GM18511 (cell line): ENCODE measurements around the gene CAMSAP3.

Experiments used
- ATAC-seq: cut with Tn5 transposase; IDR thresholded peaks from one replicate; pipeline ENCODE4 v1.9.1; 2021; ENCODE audit warnings: mild to moderate bottlenecking, moderate library complexity; ENCODE audit not compliant: unreplicated experiment

CAMSAP3 gene, protein sequence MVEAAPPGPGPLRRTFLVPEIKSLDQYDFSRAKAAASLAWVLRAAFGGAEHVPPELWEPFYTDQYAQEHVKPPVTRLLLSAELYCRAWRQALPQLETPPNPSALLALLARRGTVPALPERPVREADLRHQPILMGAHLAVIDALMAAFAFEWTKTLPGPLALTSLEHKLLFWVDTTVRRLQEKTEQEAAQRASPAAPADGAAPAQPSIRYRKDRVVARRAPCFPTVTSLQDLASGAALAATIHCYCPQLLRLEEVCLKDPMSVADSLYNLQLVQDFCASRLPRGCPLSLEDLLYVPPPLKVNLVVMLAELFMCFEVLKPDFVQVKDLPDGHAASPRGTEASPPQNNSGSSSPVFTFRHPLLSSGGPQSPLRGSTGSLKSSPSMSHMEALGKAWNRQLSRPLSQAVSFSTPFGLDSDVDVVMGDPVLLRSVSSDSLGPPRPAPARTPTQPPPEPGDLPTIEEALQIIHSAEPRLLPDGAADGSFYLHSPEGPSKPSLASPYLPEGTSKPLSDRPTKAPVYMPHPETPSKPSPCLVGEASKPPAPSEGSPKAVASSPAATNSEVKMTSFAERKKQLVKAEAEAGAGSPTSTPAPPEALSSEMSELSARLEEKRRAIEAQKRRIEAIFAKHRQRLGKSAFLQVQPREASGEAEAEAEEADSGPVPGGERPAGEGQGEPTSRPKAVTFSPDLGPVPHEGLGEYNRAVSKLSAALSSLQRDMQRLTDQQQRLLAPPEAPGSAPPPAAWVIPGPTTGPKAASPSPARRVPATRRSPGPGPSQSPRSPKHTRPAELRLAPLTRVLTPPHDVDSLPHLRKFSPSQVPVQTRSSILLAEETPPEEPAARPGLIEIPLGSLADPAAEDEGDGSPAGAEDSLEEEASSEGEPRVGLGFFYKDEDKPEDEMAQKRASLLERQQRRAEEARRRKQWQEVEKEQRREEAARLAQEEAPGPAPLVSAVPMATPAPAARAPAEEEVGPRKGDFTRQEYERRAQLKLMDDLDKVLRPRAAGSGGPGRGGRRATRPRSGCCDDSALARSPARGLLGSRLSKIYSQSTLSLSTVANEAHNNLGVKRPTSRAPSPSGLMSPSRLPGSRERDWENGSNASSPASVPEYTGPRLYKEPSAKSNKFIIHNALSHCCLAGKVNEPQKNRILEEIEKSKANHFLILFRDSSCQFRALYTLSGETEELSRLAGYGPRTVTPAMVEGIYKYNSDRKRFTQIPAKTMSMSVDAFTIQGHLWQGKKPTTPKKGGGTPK

DNA sequence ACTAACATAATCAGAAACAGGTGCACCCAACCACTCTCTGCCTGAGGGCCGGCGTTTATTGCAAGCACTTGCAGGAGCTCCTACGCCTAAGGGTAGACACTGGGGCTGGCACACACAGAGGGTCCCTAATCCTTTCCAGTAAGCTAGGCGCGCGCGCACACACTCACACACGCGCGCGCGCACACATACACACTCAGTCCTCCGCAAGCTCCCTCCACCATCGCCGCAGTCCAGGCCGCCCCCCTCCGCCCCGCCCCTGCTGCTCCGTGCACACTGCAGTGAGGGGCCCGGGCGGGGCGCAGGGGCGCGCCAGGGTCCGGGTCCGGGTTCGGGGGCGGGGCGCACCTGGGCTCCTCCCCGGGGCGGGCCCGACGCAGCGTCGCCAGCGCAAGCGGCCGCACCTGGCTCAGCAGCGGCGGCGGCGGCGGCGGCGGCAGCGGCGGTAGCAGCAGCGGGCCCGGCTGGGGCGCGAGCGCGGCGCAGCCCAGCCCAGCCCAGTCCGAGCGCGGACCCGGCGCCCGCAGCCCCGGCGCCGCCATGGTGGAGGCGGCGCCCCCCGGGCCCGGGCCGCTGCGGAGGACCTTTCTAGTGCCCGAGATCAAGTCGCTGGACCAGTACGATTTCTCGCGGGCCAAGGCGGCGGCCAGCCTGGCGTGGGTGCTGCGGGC is at the start of gene CAMSAP3:
TSS of gene CAMSAP3 (plus strand) at position 398 of the 668 bp plus-strand sequence. CDS start at position 538, 140 bp downstream.
- ATAC-seq, result no peak

DNA sequence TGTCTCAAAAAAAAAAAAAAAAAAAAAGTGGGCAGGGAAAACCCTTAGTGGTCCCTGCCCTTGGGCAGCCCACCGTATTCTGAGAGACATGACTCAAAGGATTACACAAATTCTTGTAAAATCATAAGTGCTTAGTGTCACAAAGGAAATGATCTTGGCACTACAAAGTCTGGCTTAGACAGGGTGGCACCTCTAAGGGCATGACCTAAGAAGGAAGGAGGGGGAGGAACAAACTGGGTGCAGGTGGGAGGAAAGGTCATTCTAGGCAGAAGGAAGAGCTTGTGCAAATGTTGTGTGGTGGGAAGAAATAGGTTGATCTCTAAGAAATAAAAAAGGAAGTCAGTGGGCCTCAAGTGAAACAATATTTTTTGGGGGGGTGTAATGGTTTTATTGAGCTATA is 49.8 kb upstream of the CAMSAP3 start:
- ATAC-seq, result no peak

DNA sequence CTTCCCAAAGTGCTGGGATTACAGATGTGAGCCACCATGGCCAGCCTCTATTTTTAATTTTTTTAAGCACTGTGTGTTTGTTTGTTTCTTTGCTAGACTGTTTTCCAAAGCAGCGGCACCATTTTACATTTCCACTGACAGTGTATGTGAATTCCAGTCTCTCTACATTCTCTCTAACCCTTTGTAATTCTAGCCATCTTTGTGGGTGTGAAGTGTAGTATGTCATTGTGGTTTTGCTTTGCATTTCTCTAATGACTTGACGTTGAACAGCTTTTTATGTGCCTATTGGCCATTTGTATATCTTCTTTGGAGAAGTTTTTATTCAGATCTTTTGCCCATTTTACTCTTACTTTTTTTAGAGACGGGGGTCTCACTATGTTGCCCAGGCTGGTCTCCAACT is 48.5 kb upstream of the CAMSAP3 start:
- ATAC-seq, result no peak

DNA sequence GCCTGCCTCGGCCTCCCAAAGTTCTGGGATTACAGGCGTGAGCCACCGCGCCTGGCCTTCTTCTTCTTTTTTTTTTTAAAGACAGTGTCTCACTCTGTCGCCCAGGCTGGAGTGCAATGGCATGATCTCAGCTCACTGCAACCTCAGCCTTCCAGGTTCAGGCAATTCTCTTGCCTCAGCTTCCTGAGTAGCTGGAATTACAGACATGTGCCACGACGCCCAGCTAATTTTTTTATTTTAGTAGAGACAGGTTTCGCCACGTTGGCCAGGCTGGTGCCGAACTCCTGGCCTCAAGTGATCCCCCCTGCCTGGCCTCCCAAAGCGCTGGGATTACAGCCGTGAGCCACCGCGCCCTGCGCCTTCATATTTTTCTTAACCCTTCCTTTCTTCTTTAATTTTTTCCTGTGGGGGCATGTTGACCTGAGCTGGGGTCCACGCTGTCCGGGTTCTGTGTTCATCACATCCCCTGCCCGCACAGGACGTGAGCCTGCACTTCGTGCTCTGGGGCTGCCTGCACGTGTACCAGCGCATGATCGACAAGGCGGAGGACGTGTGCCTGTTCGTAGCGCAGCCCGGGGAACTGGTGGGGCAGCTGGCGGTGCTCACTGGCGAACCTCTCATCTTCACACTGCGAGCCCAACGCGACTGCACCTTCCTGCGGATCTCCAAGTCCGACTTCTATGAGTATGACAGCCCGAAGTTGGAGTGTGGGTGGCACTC is 46.1 kb upstream of the CAMSAP3 start:
- ATAC-seq, result no peak

DNA sequence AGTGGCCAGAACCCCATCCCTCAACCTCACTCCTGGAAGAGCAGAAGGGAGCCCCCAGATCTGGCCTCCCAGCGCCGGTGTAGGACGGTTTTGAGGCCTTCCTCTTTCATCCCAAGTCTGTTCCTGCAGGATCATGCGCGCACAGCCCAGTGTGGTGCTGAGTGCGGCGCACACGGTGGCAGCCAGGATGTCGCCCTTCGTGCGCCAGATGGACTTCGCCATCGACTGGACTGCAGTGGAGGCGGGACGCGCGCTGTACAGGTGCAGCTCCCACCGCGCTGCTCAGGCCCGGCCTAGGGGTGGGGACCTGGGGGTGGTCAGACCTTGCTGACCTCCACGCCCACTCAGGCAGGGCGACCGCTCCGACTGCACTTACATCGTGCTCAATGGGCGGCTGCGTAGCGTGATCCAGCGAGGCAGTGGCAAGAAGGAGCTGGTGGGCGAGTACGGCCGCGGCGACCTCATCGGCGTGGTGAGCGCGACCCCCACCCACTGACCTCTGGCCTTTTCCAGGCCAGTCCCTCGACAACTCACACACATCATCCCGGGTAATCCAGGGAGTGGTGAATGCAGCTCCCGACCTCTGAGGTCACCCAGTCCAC is 45.4 kb upstream of the CAMSAP3 start:
- ATAC-seq, result no peak

DNA sequence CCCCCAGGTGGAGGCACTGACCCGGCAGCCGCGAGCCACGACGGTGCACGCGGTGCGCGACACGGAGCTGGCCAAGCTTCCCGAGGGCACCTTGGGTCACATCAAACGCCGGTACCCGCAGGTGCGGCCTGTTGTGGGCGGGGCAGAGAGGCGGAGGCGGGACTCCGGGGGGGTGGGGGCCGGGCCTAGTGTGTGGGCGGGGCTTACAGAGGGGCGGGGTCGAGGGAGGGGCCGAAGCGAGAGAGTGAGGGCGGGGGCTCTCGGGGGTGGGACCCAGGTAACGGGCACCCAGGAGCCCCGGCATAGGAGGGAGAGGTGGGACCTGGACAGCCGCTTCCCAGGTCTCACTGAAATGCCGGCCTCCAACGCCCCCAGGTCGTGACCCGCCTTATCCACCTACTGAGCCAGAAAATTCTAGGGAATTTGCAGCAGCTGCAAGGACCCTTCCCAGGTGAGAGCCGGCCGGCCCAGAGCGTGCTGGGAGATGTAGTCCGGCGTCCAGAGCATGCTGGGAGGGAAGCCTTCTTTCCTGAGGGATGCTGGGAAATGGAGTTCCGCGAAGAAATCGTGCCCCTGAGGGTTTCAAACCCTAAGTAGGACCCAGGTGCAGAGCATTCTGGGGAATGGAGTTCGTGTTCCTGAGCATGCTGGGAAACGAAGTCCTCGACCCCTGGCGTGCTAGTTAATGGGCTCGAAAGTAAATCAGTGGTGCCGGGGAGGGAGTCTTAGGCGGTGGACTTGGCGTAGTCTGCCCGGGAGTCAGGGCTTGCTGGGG is 44.5 kb upstream of the CAMSAP3 start:
- ATAC-seq, result no peak

DNA sequence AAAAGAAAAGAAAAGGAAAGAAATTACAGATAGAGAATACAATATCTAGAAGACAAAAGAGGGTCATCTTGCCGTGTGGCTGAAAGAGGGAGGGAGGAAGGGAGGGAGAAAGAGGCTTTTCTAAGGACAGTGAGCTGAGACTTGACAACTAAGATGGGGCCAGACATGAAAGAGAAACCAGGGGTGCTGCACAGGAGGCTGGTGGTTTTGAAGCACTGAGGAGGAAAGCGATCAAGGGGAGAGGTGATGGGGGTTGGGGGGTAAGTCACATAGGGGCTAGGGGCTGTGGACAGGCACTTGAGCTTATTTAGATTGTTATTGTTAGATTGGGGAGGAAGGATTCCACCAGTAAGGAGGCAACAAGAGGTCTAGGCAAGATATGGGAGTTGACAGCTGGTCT is 42.9 kb upstream of the CAMSAP3 start:
- no peak for ATAC-seq

DNA sequence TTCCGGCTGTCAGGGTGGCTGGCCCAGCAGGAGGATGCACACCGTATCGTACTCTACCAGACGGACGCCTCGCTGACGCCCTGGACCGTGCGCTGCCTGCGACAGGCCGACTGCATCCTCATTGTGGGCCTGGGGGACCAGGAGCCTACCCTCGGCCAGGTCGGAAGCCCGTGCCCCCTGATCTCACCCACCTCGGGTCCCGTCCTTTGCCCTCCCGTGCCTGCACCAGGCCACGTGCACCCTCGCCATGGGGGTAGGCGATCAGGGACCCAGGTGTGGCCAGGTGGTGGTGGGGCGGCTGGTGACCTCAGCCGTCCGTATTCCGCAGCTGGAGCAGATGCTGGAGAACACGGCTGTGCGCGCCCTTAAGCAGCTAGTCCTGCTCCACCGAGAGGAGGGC is 41.1 kb upstream of the CAMSAP3 start:
- ATAC-seq, result no peak

DNA sequence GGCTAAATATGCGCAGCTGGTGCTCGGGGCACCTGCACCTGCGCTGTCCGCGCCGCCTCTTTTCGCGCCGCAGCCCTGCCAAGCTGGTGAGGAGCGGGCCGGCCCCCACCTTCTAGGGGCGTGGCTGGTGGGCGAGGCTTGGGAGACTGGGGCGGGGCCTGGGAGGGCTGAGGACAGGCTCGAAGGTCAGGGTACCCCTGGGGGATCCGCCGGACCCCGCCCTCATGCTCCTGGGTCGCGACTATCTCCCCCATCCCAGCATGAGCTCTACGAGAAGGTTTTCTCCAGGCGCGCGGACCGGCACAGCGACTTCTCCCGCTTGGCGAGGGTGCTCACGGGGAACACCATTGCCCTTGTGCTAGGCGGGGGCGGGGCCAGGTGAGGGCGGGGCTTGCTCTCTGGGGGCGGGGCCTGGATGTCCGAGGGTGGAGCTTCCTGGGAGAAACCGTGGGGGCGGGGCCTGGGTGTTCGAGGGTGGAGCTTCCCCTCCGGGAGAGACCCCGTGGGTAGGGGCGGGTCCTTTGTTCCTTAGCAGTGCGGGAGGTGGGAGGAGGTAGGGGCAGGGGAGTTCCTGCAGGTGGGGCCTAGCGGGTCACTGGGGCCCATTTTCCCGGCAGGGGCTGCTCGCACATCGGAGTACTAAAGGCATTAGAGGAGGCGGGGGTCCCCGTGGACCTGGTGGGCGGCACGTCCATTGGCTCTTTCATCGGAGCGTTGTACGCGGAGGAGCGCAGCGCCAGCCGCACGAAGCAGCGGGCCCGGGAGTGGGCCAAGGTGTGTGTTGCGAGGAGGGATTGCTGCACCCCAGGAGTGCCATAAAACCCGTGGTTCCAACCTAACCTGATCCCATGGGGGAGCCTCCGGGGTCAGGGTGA is 40.4 kb upstream of the CAMSAP3 start:
- no peak for ATAC-seq

DNA sequence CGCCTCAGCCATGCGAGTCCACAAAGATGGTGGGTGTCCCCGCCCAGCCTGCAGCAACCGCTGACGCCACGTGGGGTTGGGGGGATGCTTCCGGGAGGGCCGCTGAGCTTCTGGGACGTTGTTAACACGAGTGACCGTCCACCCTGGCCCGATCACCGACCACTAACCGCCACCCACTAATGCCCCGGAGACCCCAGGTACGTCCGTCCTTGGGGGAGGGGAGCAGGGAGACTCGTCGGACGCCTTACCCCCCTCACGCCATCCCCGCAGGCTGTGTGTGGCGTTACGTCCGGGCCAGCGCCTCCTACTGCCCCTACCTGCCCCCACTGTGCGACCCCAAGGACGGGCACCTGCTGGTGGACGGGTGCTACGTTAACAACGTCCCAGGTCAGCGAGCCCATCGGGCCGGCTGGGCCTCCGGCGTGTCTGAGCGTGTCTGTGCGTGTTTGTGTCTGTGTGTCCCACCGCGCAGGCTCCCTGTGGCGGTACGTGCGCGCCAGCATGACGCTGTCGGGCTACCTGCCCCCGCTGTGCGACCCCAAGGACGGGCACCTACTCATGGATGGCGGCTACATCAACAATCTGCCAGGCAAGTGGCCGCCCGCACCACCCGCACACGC is 38.9 kb upstream of the CAMSAP3 start:
- ATAC-seq, result no peak

DNA sequence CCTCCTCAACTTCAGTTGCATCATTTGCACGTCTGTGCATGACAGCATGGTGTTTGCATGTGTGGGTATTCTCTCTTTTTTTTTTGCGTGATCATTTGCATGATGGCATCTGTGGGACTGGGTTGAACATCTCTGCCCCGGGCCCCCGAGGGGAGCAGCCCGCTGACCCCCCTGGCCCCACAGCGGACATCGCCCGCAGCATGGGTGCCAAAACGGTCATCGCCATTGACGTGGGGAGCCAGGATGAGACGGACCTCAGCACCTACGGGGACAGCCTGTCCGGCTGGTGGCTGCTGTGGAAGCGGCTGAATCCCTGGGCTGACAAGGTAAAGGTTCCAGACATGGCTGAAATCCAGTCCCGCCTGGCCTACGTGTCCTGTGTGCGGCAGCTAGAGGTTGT is 37.0 kb upstream of the CAMSAP3 start:
- no peak for ATAC-seq

DNA sequence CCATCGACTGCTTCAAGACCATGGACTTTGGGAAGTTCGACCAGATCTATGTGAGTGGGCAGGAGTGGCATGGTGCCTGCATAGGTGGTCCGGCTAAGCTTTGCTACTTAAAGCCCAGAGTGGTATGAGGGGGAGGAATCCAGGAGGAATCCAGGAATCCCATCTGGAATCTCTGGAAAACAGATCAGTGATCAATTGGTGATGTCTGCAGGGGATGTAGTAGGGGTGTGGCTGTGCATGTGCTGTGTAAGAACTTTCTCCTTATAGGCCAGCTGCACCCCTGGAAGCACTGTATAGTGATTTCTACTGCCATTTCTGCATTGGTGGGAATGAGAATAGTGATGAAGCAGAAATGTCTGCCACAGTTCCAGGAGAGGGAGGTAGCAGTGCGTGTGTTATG is 36.6 kb upstream of the CAMSAP3 start:
- no peak for ATAC-seq

DNA sequence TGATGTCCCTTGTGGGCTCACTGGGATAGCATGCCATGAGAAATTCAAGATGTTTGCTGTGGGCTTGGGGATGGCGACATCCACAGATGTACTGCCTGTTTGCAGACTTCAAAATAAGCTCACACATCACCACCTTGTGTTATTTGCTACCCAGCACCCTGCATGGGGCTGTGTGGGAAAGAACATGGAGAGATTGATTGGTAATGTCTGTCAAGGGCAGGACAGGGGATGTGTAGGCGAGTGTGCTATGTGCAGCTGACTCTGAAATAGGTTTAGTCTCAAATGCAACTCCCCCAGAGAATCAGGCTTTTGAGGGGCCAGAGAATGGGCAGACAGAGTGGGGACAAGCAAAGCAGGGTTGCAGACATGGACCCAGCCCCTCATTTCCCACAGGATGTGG is 35.4 kb upstream of the CAMSAP3 start:
- ATAC-seq, result no peak

DNA sequence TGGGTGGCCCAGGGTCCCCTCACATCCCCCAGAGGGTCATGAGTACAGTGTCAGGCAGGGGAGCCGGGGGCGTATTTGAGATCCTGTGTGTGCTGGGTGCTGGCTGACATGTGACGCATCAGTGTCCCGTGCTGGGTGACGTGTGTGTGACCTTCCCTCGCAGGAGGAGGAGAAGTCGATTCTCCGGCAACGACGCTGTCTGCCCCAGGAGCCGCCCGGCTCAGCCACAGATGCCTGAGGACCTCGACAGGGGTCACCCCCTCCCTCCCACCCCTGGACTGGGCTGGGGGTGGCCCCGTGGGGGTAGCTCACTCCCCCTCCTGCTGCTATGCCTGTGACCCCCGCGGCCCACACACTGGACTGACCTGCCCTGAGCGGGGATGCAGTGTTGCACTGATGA is 34.3 kb upstream of the CAMSAP3 start:
- no peak for ATAC-seq

DNA sequence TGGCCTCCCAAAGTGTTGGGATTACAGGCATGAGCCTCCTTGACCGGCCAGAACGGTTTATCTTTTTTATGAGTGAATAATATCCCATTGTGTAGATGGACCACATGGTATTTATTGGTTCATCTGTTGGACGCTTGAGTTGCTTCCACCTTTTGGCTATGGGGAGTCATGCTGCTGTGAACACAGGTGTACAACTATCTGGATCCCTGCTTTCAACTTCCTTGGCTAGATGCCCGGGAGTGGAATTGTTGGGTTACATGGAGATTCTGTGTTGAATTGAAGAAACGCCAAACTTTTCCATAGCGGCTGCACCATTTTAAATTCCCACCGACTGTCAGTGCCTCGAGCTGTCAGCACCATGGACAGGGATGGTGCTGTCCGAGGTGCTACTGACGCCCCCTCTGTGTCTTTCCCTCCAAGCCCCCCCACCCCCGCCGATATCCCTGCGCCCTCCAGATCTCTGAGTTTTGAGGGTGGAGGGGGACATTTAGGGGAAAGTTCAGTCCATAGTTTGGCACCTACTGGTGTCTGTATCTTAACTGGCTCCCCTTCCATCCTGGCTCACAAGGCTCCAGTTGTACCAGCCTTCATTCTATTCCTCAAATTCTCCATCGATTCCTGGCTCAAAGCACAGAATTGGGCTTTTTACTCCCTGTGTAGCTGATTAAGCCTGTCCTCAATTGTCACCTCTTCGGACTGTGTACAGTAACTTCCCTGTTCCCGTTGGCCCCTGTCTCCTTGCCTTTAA is 32.8 kb upstream of the CAMSAP3 start:
- no peak for ATAC-seq

DNA sequence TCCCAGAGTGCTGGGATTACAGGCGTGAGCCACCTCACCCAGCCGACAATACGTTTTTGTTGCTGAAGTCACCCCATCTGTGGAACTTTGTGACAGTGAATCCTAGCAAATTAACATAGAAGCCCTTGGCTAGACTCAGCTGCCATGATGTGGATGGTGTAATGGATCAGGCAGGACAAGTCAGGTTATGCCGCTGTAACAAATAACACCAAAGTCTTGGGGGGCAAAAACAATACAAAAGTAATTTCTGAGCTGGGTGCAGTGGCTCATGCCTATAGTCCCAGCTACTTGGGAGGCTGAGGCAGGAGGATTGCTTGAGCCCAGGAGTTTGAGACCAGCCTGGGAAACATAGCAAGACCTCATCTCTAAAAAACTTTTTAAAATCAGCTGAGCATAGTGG is 30.8 kb upstream of the CAMSAP3 start:
- no peak for ATAC-seq

DNA sequence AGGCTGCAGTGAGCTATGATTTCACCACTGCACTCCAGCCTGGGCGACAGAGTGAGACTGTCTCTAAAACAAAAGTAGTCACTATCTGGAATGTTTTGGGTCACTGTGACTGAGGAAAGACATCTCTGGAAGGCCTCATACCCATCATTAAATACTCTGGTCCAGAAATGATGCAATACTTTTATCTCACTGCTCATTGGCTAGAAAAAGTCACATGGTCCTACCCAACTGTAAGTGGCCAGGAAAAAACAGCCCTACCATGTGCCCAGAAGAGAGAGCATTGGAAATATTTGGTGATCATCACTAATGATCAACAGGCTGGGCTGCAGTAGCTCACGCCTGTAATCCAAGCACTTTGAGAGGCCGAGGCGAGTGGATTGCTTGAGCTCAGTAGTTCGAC is 30.3 kb upstream of the CAMSAP3 start:
- ATAC-seq, result no peak
